ENCODE data around the gene KSR2. TPM values are rescaled to one million over a fixed set of nuclear protein-coding genes. Genes with fewer than 3 reads are reported as not detected.
"Not testable (repeated sequence)": the region's sequence is repeated elsewhere in the genome, so short reads cannot be mapped to it uniquely, and the experiment has no call there.

Gene KSR2
- 0.20 and 0.30 TPM in 2 replicates for total RNA-seq (2014; rRNA removed; shearing (Covaris generic))

DNA sequence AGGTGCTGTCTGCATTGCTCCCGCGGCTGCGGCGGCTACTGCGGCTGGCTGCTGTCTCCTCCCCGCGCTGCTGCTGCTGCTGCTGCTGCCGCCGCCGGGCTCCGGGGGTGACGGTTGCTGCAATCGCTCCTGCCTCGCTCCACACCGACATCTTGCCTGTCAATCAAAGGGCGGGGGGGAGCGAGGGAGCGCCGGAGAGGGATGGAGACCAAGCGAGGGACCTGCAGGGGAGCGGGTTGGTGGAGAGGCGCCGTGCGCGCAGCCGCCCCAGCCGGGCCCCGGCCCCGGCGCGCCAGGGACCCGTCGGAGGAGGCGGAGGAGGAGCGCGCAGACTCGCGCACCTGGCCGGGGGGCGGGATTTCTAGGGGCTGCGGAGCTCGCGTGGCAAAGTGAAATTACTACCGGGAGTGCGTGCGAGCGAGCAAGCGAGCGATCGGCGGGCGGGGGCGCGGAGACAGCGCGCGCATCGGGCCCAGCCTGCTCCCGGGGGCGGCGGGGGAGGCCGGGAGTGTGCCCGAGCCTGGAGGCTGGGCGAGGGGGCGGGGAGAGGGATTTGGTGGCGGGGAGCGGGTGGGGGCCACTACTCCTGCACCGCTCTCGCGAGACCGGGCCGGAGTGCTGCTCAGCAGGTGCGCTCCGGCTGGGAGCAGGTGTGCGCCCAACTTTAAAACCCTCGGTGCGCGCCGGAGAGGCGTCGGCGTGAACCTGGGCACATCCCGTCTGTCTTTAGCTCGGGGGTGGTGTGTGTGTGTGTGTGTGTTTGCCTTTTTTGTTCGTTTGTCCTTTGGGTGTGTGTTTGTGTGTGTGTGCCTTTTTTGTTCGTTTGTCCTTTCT is at the start of gene KSR2:
TSS of gene KSR2 (minus strand) at position 165 of the 834 bp plus-strand sequence. CDS start 735 bp downstream, outside the sequence.
- DNase-seq (ENCODE audit: low read depth), result peak; percentile 34

DNA sequence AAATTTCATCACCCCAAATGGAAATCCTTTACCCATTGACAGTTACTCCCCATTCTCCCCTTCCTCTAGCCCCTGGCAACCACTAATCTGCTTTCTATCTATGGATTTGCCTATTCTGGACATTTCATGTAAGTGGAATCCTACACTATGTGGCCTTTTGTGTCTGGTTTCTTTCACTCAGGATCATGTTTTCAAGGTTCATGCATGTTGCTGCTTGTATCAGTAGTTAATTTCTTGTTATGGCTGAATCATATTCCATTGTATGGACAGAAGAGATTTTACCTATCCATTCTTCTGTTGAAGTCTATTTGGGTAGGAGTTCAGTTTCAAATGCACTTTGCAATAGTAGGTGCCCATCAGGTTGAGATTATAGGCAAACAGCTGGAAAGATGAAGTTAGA is 49.1 kb upstream of the KSR2 start:
- no peak for DNase-seq (ENCODE audit: low read depth)

DNA sequence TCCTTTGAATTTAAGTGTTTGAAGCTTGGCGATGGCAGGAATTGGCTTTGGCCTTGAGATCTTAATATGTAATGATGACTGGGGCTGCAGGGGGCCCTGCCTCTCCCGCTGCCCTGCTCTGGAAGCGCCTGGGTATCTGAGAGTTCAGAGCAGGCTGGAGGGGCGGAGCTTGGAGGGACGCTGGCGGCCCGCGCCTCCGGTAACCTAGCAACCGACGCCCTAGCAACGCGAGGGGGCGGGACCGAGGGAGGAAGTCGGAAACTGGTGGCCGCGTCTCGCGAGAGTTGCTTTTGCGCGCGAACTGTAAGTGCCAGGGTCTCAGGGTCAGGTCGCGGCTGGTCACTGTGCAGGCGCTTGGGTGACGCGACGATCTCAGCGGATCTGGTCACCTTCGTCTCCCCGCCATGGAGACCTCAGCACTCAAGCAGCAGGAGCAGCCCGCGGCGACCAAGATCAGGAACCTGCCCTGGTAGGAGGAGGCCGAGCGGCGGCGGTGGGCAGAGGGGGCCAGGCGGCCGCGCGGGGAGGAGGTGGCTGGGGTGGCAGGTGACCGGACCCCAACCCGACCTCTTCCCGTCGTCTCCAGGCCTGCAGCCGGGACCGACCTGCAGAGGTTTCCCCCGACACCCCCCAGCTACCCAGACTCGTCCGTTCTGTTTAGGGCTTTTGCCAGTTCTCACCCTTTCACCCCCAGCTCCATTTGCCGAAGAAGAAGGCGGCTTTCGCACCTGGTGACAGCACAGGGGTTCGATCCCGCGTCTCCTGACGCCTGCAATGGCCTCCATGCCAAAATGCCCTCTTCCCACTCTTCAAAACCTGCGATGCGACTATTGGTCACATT is 47.9 kb upstream of the KSR2 start, which contains the start of gene RFC5:
TSS of gene RFC5 (plus strand) at position 280 of the 841 bp plus-strand sequence. CDS start at position 405, 125 bp downstream.
- peak; percentile 97 for DNase-seq (ENCODE audit: low read depth)

DNA sequence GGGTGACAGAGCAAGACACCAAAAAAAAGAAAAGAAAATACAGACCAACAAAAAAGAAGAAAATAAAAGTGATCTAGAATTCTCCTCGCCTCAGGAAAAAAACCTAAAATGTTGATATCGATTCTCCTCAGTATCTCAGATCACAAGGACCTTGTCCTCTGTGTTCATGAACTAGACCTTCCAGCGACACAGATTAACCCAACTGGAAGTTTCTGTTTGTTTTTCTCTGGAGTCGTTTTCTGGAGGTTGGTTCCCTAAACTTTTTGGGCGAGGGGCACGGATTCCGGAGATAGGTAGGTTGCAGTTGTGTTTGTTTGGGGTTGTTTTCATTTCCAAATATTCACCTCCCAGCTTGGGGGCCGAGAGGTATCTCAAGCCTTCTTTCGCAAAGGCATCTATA is 47.2 kb upstream of the KSR2 start:
- no peak for DNase-seq (ENCODE audit: low read depth)

DNA sequence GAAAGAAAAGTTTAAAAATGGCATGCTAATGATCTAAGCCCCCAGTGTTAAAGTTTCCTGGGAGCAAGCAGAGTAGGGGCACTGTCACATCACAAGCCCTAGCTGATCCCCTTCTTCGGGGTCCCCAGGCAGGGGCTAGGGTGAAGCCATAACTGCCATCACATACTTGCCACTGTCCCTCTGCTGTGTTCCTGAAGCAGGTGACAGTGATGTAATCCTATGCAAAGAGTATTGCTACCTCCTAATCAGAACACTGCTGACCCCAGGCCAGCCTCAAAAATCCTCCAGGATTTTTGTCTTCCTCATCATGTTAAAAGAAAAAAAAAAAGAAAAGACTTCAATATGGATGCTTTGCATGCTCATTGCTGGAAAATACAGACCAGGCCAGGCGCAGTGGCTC is 46.5 kb upstream of the KSR2 start:
- no peak for DNase-seq (ENCODE audit: low read depth)

DNA sequence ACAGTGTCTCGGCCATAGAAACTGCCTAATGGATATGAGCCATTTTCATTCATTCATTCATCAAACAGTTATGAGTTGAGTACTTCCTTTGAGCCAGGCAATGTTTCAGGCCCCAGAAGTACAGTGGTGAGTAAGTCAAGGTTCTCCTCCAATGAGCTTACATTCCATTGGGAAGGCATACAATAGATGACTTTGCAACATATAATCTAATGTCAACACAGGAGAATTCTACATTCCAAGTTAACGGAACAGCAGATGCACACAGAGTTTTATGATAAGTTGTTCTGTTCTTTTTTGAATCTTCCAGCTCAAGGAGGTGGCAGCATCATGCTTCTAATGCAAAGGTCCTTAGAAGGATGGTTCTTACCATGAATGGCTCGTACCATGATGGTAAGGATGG is 44.5 kb upstream of the KSR2 start:
- no peak for DNase-seq (ENCODE audit: low read depth)

DNA sequence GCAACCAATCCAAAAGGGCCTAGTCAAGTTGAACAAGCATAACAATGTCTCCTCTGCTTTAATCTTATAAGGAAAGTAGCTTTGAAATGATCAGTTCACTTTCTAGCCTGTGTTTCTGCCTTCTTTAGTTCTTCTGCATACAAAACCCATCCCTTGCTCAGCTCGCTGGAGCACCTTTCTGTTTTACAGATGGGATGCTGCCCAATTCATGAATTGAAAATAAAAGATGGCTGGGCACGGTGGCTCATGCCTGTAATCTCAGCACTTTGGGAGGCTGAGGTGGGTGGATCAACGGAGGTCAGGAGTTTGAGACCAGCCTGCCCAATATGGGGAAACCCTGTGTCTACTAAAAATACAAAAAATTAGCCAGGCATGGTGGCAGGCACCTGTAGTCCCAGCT is 43.2 kb upstream of the KSR2 start:
- no peak for DNase-seq (ENCODE audit: low read depth)

DNA sequence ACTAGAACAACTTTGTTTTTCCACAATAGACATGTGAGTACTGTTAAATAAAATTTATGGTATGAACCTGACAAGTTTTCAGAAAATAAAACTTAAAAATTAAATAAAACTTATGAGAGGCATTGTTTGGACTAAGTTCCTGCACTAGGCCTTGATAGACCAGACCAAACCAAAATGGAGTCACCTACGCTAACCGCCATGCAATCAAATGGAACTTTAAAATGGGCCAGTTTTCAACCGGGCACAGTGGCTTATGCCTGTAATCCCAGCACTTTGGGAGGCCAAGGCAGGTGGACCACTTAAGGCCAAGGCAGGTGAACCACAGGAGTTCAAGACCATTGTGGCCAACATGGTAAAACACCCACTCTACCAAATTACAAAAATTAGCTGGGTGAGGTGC is 42.6 kb upstream of the KSR2 start:
- DNase-seq (ENCODE audit: low read depth), result no peak

DNA sequence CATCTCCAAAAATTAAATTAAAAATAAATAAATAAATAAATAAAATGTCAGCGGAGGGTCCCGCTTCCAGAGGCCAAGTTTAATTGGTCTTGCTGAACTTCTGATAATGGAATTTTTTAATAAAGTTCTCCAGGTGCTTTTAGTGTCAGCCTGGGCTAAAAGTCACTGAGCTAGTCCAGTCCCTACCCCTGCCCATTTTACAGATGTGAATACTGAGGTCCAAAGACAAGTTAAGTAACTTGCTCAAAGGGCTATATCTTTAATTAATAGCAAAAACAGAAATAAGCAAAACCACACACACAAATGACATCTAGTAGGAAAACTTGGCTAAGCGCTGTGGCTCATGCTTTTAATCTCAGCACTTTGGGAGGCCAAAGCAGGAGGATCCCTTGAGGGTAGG is 42.1 kb upstream of the KSR2 start:
- no peak for DNase-seq (ENCODE audit: low read depth)

DNA sequence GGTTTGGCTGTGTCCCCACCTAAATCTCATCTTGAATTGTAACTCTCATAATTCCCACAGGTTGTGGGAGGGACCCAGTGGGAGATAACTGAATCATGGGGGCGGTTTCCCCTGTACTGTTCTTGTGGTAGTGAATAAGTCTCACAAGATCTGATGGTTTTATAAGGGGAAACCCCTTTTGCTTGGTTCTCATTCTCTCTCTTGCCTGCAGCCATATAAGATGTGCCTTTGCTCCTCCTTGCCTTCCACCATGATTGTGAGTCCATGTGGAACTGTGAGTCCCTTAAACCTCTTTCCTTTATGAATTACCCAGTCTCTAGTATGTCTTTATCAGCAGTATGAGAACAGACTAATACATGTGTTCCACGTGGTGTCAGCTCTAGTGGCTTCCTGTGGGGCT is 31.0 kb upstream of the KSR2 start:
- not testable (repeated sequence) for DNase-seq (ENCODE audit: low read depth)

DNA sequence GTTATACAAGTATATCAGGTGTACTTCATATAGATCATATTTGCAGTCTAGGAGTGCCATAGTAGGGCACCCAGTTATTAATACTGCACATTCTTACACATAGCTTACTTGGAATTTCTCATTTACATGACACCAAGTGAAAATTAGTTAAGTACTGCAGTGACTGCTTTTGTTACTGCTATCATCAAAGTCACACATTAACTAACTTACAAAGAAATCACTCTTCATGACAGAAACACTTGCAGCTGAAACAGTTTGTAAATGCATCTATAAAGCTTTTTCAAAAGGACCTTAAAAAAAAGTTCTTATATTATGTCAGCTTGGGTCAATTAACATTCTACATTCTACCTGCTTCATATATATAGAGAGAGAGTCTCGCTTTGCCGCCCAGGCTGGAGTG is 29.9 kb upstream of the KSR2 start:
- DNase-seq (ENCODE audit: low read depth), result no peak

DNA sequence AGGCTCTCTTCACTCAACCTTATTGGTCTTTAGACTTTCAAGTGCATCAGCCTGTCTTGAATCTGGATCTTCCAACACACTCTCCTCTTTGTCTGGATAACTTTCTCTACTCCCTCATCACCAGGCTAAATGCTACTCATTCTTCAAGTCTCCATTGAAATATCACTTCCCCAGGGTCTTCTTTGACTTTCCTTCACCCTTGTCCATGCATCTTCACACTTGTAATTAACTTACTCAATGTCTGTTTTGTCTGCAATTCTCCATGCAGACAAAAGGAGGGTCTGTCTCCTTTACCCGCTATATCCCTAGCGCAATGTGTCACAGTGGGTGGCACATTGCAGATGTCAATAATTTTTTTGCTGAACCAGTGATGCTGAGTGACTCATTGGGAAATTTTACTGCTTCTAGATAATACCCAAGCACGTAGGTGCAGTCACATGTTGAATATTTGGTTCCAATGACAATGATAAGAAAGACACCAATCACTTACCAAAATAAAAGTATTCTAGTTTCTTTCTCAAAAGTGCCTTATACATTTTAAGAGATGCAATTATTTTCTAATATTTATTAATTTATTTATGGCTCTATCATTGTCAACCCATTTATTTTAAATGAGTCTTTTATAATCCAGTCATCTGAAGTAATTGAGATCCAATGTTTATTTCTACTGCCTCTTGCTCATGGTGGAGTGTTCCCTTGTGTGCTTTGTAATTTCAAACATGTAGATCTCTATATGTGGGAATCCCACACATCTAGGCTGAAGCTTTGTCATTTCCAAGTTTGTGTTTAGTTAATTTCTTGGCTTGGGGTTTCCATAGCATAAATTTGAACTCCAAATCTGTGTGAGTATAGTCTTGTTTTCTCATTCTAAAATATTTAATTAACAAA is 26.0 kb upstream of the KSR2 start:
- DNase-seq (ENCODE audit: low read depth), result no peak

DNA sequence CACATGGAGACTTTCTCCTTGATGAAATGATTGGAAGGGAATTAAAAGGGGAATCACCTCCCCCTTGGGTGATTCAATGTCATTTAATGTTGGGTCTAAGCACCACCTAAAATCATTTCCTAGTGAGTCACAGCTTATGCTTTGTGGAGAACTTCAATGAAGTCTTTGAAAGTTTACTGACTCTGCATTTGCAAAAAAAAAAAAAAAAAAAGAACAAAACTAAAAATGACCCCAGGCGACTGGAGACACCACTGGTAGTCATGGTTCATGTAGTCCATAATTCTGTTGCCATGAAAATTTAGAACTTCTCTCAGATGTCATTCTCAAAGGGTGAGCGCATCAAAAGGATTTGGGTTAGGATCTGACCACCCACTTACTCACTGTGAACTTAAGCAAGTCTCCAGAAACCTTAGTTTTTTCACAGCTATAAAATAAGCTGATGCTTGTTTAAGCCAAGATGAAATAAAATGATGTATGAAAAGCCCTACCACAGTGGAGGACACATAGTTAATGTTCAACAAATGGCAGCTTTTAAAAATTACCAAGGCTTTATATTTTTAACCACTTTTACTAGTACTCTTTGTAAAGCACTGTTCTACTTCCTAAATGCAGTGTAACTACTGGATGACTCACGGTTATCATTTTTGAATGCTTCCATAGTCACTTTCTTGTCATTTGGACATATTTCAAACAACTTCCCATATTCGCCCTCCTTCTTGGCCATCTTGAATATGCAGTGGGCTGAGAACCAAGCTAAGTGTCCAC is 18.1 kb upstream of the KSR2 start:
- peak; percentile 93 for DNase-seq (ENCODE audit: low read depth)

DNA sequence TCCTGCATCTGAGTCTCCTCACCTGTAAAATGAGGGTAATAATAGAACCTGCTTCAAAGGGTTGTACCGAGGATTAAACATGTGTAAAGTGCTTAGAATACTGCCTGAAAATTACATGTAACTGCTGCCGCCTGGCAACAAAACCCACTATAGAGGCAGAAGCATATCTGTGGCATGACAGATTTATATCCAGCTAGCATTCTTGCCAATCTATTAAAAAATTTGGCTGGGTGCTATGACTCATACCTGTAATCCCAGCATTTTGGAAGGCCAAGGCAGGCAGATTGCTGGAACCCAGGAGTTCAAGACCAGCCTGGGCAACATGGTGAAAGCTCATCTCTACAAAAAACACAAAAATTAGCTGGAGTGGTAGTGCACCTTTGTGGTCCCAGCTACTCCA is 16.4 kb upstream of the KSR2 start:
- peak; percentile 58 for DNase-seq (ENCODE audit: low read depth)

DNA sequence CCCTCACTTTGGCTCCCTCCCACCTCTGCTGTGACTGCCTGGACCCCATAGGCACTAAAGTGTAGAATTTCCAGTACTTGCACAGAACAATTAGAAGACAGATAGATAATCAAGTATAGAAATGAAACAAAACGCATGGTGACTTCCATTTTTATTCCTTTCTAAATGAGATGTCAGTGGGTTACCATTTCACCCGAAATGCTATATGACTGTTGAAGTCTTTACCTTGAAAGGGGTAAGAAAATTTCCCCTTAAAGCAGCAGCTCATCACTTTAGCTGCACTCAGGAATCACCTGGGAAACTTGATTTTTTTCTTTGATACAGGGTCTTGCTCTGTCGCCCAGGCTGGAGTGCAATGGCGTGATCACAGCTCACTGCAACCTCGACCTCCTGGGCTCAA is 12.5 kb upstream of the KSR2 start:
- no peak for DNase-seq (ENCODE audit: low read depth)

DNA sequence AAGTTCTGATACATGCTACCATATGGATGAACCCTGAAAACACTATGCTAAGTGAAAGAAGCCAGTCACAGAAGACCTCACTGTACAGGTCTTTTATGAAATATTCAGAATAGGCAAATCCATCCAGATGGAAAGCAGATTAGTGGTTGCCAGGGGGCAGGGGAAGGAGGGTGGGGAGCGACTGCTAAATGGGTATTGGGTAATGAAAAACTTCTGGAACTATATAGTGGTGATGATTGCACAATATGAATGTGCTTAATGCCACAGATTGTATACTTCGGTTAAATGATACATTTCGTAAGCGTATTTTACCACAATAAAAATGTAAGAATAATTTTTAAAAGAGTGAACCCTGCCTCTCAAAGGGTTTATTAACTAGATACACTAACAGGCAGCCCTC is 11.8 kb upstream of the KSR2 start:
- DNase-seq (ENCODE audit: low read depth), result no peak

DNA sequence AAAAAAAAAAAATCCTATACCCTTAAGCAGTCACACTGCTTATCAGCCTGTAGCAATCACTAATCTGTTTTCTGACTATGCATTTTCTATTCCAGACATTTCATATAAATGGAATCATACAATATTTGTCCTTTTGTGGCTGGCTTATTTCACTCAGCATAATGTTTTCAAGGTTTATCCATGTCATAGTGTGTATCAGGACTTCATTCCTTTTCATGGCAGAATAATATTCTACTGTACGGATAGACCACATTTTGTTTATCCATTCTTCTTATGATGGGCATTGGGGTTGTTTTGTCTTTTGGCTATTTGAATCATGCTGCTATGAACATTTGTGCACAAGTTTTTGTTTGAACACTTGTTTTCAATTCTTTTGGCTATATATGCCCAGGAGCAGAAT is 8.6 kb upstream of the KSR2 start:
- DNase-seq (ENCODE audit: low read depth), result no peak

DNA sequence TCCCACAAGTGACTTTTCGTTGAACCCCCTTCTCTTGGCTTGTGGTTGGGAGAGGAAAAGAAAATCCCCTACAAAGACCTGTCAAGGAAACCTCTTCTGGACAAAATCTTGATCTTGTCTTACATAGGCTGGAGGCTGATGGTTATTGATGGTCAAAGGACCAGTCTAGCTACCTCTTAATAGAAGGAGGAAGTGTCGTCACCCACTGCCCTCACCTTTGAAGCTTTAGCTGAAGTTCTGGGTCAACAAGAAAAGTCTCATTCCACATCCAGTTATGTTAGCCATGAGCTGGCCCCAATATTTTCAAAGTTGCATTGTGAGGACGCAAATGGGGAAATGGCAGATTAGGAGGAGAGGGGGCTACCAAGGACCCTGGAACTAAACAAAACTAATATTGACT is 6.2 kb upstream of the KSR2 start:
- DNase-seq (ENCODE audit: low read depth), result no peak

DNA sequence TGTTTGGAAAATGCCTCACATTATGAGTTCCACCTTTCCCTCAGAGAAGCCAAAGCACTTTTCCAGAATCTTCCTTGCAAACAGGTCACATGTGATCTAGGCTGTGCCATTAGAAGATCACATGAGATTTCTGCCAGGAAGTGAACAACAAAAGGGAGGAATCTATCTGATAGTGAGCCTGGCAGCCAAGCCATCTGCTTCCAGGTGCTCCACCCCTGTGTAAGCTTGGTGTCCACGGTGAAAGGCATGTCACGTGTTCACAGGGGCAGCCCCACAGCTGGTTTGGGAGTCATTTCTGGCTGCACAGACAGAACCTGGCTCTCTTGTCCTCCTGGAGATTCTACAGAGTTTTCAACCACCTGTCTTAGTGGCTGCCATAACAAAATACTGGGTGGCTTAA is 3.5 kb upstream of the KSR2 start:
- no peak for DNase-seq (ENCODE audit: low read depth)

DNA sequence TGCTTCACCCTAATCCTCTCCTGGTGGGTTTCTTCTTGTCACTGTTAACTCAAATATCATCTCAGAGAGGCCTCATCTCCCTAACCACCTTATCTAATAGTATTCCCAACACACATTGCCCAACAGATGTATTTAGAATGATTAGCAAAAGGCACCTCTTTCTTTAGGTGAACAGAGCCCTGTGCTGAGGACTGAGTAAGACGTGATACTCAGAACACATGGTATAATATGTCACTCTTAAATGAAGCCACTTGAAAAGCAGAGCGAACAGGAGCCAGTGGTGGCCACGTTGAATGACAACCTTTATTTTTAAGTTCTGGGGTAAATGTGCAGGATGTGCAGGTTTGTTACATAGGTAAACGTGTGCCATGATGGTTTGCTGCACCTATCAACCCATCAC is 1.5 kb upstream of the KSR2 start:
- DNase-seq (ENCODE audit: low read depth), result no peak

DNA sequence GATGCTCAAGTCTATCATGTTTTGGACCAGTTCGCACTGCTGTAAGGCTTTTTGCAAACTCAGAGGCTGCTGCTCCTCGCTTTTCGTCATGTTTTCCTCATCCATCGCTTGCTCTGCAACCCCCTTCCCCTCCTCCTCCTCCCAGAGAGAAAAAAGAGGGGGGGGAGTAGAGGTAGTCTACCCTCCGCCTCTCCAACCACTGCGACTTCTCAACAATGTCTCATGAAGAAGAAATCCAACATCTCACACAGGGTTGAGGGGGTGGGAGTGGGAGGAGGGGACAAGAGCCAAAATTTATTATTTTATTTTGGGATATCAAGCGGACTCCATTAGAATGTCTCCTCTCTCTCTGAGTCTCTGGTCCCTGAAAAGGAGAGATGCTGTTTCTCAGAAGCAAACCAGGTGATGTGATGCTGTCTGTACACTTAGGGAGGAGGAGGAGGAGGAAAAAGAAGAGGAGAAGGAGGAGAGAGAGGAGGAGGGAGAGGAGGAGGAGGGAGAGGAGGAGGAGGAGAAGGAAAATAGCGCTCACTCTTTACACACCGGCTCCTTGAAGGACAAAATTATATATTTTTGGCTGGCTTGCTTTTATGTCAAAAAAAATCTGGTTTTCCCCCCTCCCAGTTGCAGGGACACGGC is 520 bp downstream of the KSR2 start:
- DNase-seq (ENCODE audit: low read depth), result no peak

Data from M059J (cell line).